ENCODE data around the gene FAM83E. TPM values are rescaled to one million over a fixed set of nuclear protein-coding genes. Genes with fewer than 3 reads are reported as not detected.

FAM83E gene
- total RNA-seq, 1 donor from 2014 or later: 0.64 TPM

- no peak for TF ChIP-seq CTCF (IDR thresholded peaks at IDR 0.05; ENCODE audit: unreplicated experiment)
- H3K9me3 Mint-ChIP-seq (ENCODE audit: unreplicated experiment): no peaks in the 10 kb centered on the region
- peaks cover 21% of the 10 kb centered on the region for H3K36me3 Mint-ChIP-seq (ENCODE audit: low read depth, unreplicated experiment)
- peaks cover 13% of the 10 kb centered on the region for H3K4me1 Mint-ChIP-seq (ENCODE audit: unreplicated experiment)
- H3K4me3 Mint-ChIP-seq (ENCODE audit: unreplicated experiment): no peak overlapping the region
- no peak overlapping the region for H3K27ac Mint-ChIP-seq (ENCODE audit: unreplicated experiment)
- peaks cover 12% of the 10 kb centered on the region for H3K27me3 Mint-ChIP-seq (ENCODE audit: unreplicated experiment)
- no peak for DNase-seq (ENCODE audit: low spot score)
These were observed 3.0 kb downstream of the FAM83E start for GRCh38 chr19:48611872-48612271.

- H3K4me1 Mint-ChIP-seq (ENCODE audit: unreplicated experiment): no peaks in the 10 kb centered on the region
- H3K36me3 Mint-ChIP-seq (ENCODE audit: low read depth, unreplicated experiment): peaks cover 5% of the 10 kb centered on the region
- peaks cover 10% of the 10 kb centered on the region for H3K27me3 Mint-ChIP-seq (ENCODE audit: unreplicated experiment)
- H3K4me3 Mint-ChIP-seq (ENCODE audit: unreplicated experiment): no peak overlapping the region
- H3K9me3 Mint-ChIP-seq (ENCODE audit: unreplicated experiment): no peaks in the 10 kb centered on the region
- no peak for DNase-seq (ENCODE audit: low spot score)
- no peak overlapping the region for H3K27ac Mint-ChIP-seq (ENCODE audit: unreplicated experiment)
- TF ChIP-seq CTCF (IDR thresholded peaks at IDR 0.05; ENCODE audit: unreplicated experiment): no peak
These were observed 5.2 kb downstream of the FAM83E start for GRCh38 chr19:48609571-48610108.

GRCh38 chr19:48608798-48609263 lies 6.0 kb downstream of the FAM83E start:
- peak; percentile 44 for DNase-seq (ENCODE audit: low spot score)

GRCh38 chr19:48607359-48607755 lies 7.5 kb downstream of the FAM83E start:
- Mint-ChIP-seq H3K4me3 (ENCODE audit: unreplicated experiment) (no peak overlapping the region), H3K27ac (ENCODE audit: unreplicated experiment) (no peak overlapping the region), H3K27me3 (ENCODE audit: unreplicated experiment) (peaks cover 3% of the 10 kb centered on the region), H3K4me1 (ENCODE audit: unreplicated experiment) (no peaks in the 10 kb centered on the region), H3K36me3 (ENCODE audit: low read depth, unreplicated experiment) (no peaks in the 10 kb centered on the region), H3K9me3 (ENCODE audit: unreplicated experiment) (no peaks in the 10 kb centered on the region)
- no peak for DNase-seq (ENCODE audit: low spot score)
- TF ChIP-seq CTCF (IDR thresholded peaks at IDR 0.05; ENCODE audit: unreplicated experiment): no peak

More at GRCh38 chr19:48608798-48609263, 6.0 kb downstream of the FAM83E start:
- Mint-ChIP-seq H3K4me3 (ENCODE audit: unreplicated experiment) (no peak overlapping the region), H3K9me3 (ENCODE audit: unreplicated experiment) (no peaks in the 10 kb centered on the region), H3K27ac (ENCODE audit: unreplicated experiment) (no peak overlapping the region), H3K36me3 (ENCODE audit: low read depth, unreplicated experiment) (peaks cover 4% of the 10 kb centered on the region), H3K27me3 (ENCODE audit: unreplicated experiment) (peaks cover 6% of the 10 kb centered on the region), H3K4me1 (ENCODE audit: unreplicated experiment) (no peaks in the 10 kb centered on the region)
- TF ChIP-seq CTCF (IDR thresholded peaks at IDR 0.05; ENCODE audit: unreplicated experiment): no peak

GRCh38 chr19:48606463-48607358 lies 8.2 kb downstream of the FAM83E start, which contains the start of gene SPACA4:
SPACA4 (plus strand) TSS chr19:48606742; CDS start chr19:48606979, 237 bp downstream.
- H3K9me3 Mint-ChIP-seq (ENCODE audit: unreplicated experiment): no peaks in the 10 kb centered on the region
- no peaks in the 10 kb centered on the region for H3K4me1 Mint-ChIP-seq (ENCODE audit: unreplicated experiment)
- no peaks in the 10 kb centered on the region for H3K36me3 Mint-ChIP-seq (ENCODE audit: low read depth, unreplicated experiment)
- no peak within 1 kb of the TSS for H3K4me3 Mint-ChIP-seq (ENCODE audit: unreplicated experiment)
- no peak within 1 kb of the TSS for H3K27ac Mint-ChIP-seq (ENCODE audit: unreplicated experiment)
- TF ChIP-seq CTCF (IDR thresholded peaks at IDR 0.05; ENCODE audit: unreplicated experiment): no peak
- DNase-seq (ENCODE audit: low spot score): no peak
- H3K27me3 Mint-ChIP-seq (ENCODE audit: unreplicated experiment): peaks cover 3% of the 10 kb centered on the region
